Measurements from ENCODE around the gene ARHGAP21.

ARHGAP21 gene

GRCh38 chr10:24533981-24534380 lies 189.7 kb downstream of the ARHGAP21 start:
- DNase-seq (ENCODE audit: low read depth) = no peak

Data from activated gamma-delta T cell treated with anti-CD3 and anti-CD28 coated beads, Interleukin-2, amount 50 U/mL, for 16 hours (primary cell).